ENCODE measurements around the gene RENBP. TPM values are rescaled to one million over a fixed set of nuclear protein-coding genes. Genes with fewer than 3 reads are reported as not detected.

The RENBP gene
- total and polyA plus RNA-seq, 11 donors = 5.1 to 35.5 (median 9.9) TPM

DNA sequence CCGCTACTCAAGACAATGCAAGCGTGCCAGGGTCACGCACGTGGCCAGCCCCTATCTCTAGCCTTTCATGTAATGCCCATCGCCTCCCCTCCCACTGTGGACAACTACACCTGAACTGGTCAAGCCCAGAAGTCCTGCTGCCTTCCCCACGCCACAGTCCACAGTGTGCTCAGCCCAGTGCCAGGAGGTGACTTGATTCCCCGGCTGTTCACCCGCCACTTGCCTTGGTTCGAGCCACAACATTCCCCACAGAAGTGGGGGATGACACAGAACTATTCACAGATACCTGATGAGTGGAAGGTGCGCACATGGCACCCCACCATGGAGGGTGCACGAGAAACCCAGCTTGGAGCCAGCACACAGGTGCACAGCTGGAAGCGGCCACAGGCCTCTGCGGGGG lies 25.2 kb downstream of the RENBP start:
- Histone ChIP-seq H3K36me3 (peaks cover 0 to 48% (median 0%) of the 10 kb centered on the region in 9 donors), H3K4me1 (peaks cover 0 to 35% (median 9%) of the 10 kb centered on the region in 12 donors), H3K27ac (no peak overlapping the region), H3K4me3 (no peak overlapping the region), H3K27me3 (peaks cover 0 to 50% (median 0%) of the 10 kb centered on the region in 9 donors), H3K9me3 (no peaks in the 10 kb centered on the region)
- TF ChIP-seq, protein P1, sequence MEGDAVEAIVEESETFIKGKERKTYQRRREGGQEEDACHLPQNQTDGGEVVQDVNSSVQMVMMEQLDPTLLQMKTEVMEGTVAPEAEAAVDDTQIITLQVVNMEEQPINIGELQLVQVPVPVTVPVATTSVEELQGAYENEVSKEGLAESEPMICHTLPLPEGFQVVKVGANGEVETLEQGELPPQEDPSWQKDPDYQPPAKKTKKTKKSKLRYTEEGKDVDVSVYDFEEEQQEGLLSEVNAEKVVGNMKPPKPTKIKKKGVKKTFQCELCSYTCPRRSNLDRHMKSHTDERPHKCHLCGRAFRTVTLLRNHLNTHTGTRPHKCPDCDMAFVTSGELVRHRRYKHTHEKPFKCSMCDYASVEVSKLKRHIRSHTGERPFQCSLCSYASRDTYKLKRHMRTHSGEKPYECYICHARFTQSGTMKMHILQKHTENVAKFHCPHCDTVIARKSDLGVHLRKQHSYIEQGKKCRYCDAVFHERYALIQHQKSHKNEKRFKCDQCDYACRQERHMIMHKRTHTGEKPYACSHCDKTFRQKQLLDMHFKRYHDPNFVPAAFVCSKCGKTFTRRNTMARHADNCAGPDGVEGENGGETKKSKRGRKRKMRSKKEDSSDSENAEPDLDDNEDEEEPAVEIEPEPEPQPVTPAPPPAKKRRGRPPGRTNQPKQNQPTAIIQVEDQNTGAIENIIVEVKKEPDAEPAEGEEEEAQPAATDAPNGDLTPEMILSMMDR (IDR thresholded peaks at IDR 0.05) = no peak
- TF ChIP-seq POLR2A (IDR thresholded peaks at IDR 0.05) = no peak
- no peak for ATAC-seq
- peak in 2 of 5 donors; percentile 9 to 11 for DNase-seq
- intact Hi-C loops (cut with DNase I) = no loop called here
- WGBS, 4 donors = 84 to 96% (median 93%) methylated on average over 13 of the region's 13 CpGs

DNA sequence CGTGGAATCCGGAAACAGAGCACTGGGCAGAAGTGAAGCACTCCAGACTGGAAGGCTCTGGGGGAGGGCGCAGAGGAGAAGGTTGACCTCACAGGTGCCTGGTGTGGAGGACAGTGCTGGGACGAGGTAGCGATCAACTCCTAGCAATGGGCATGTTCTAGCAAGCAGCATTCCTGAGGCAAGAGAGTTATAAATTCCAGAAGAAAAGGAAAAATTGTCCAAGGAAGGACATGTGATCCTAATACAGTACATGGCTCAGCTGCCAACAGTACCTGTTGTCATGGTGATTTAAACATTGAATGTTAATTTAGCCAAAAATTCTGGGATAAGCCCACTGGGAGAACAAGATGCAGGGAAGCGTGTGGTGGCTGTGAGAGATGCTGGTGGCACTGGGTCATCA lies 26.6 kb downstream of the RENBP start:
- no peak overlapping the region for H3K27ac ChIP-seq
- DNase-seq (no peak), ATAC-seq (no peak)
- no peak for TF ChIP-seq POLR2A (IDR thresholded peaks at IDR 0.05)
- TF ChIP-seq, protein P1 (IDR thresholded peaks at IDR 0.05) = no peak
- intact Hi-C loops (cut with DNase I) = no loop called here
- H3K36me3 ChIP-seq = peaks cover 0 to 49% (median 0%) of the 10 kb centered on the region in 9 donors
- H3K27me3 ChIP-seq = peaks cover 0 to 56% (median 0%) of the 10 kb centered on the region in 9 donors
- WGBS, 4 donors = 83 to 92% (median 85%) methylated on average over 6 of the region's 6 CpGs
- H3K9me3 ChIP-seq = no peaks in the 10 kb centered on the region
- peaks cover 0 to 21% (median 4%) of the 10 kb centered on the region in 12 donors for H3K4me1 ChIP-seq
- H3K4me3 ChIP-seq = no peak overlapping the region

DNA sequence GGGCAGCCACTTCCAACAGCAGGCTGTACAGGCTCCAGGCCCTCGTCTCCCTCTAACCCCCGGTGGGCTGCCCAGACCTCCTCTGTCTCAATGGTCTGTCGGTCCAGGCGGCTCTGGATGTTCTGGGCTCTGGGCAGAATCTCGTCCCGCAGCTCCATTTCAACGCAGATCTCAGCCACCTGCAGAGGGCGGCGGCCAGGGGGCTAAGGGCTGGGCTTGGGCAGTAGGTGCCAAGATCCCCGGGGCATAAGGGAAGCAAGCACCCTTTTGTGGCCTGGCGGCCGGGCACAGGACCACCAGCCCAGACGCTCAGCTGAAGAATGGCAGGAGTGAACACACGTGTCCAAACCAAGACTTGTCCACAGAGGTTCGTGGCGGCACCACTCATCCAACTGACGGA lies 30.7 kb downstream of the RENBP start:
- intact Hi-C loops (cut with DNase I) = no loop called here
- no peak for ATAC-seq

DNA sequence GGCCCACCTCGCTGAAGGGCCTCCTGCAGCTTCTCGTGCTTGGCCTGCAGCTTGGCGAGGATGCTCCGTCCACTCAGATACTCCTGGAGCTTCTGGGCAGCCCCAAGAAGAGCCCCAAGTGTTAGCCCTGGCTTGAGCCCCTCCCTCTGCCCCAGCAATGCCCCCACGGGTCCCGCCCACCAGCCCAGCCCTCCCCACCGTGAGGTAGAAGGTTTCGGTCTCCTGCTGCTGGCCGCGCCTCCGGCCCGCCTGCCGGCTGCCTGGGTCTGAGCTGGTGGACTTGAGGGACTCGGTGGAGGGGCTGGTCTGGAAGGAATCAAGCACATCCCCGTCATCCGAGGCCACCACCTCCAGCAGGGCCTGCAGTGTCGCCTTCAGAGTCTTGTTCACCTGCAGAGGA lies 31.2 kb downstream of the RENBP start:
- Histone ChIP-seq H3K27ac (no peak overlapping the region), H3K27me3 (peaks cover 0 to 47% (median 0%) of the 10 kb centered on the region in 9 donors), H3K4me1 (no peaks in the 10 kb centered on the region), H3K36me3 (peaks cover 0 to 48% (median 0%) of the 10 kb centered on the region in 9 donors), H3K9me3 (no peaks in the 10 kb centered on the region), H3K4me3 (no peak overlapping the region)
- ATAC-seq = no peak
- intact Hi-C loops (cut with DNase I) = no loop called here
- 73 to 78% (median 76%) methylated on average over 3 to 17 of the region's 17 CpGs for WGBS, 4 donors
- no peak for DNase-seq
- no peak for TF ChIP-seq POLR2A (IDR thresholded peaks at IDR 0.05)
- TF ChIP-seq, protein P1 (IDR thresholded peaks at IDR 0.05) = no peak

More for the DNA sequence above, 30.7 kb downstream of the RENBP start:
- Histone ChIP-seq H3K9me3 (no peaks in the 10 kb centered on the region), H3K36me3 (peaks cover 0 to 53% (median 0%) of the 10 kb centered on the region in 9 donors), H3K27ac (no peak overlapping the region), H3K4me3 (no peak overlapping the region), H3K4me1 (no peaks in the 10 kb centered on the region), H3K27me3 (peaks cover 0 to 52% (median 0%) of the 10 kb centered on the region in 9 donors)
- WGBS, 4 donors = 88 to 95% (median 92%) methylated on average over 13 to 17 of the region's 17 CpGs
- no peak for TF ChIP-seq POLR2A (IDR thresholded peaks at IDR 0.05)
- TF ChIP-seq, protein P1 (IDR thresholded peaks at IDR 0.05) = no peak
- DNase-seq = no peak
